Right atrium auricular region (tissue), 2 donors: ENCODE results near the gene NCOR1. TPM values are rescaled to one million over a fixed set of nuclear protein-coding genes. Genes with fewer than 3 reads are reported as not detected.

ENCODE experiments used
- DNase-seq: peaks from one replicate; pipeline ENCODE4 v3.0.0-alpha.2; 2019; ENCODE audit warnings: low spot score
- H3K27ac ChIP-seq, 2 donors: fragments of 200-600 bp; sonication (generic); 1 replicate in 1 of 2; 2 replicates in 1 of 2; pipeline ENCODE4 v1.5.1; 2016 to 2019
- H3K27me3 ChIP-seq, 2 donors: fragments of 200-600 bp; sonication (generic); one replicate each; pipeline versions ENCODE4 v1.5.1 to v1.6.0; 2017 to 2019
- H3K36me3 ChIP-seq: fragments of 200-600 bp; sonication (generic); one replicate; pipeline ENCODE4 v1.5.1; 2016
- H3K4me1 ChIP-seq, 2 donors: fragments of 200-600 bp; sonication (generic); one replicate each; pipeline versions ENCODE4 v1.5.1 to v1.6.0; 2017 to 2019
- H3K4me3 ChIP-seq, 2 donors: fragments of 200-600 bp; sonication (generic); 1 replicate in 1 of 2; 2 replicates in 1 of 2; pipeline ENCODE4 v1.5.1; 2017 to 2019; ENCODE audit warnings: mild to moderate bottlenecking in 1 of 2, moderate library complexity in 1 of 2
- H3K9me3 ChIP-seq, 2 donors: fragments of 200-600 bp; sonication (generic); one replicate each; pipeline ENCODE4 v1.5.1; 2019
- CTCF ChIP-seq, 2 donors: fragments of 200-600 bp; sonication (generic); IDR thresholded peaks; one replicate each; pipeline ENCODE4 v1.5.1; 2019; ENCODE audit warnings: antibody characterized with exemption in 2 of 2
- total RNA-seq, 2 donors: library from RNA; depleted of rRNA; stranded (reverse); fragments of >200 nt; gene quantifications; one replicate each; pipeline ENCODE4 v1.1.0, GENCODE V29; 2016

Gene NCOR1
- total RNA-seq, 2 donors from 2014 or later = 79.7 to 84.3 TPM

GRCh38 chr17:16026895-16027294, 188.4 kb downstream of the NCOR1 start:
- no peak for TF ChIP-seq CTCF (IDR thresholded peaks at IDR 0.05)
- peaks cover 0 to 11% of the 10 kb centered on the region in 2 donors for H3K4me1 ChIP-seq
- no peak overlapping the region for H3K27ac ChIP-seq
- H3K9me3 ChIP-seq = no peaks in the 10 kb centered on the region
- H3K4me3 ChIP-seq = no peak overlapping the region
- no peak for DNase-seq
- peaks cover 72% of the 10 kb centered on the region for H3K36me3 ChIP-seq
- no peaks in the 10 kb centered on the region for H3K27me3 ChIP-seq

GRCh38 chr17:16025202-16025601, 190.1 kb downstream of the NCOR1 start:
- H3K27me3 ChIP-seq = no peaks in the 10 kb centered on the region
- TF ChIP-seq CTCF (IDR thresholded peaks at IDR 0.05) = no peak
- H3K9me3 ChIP-seq = no peaks in the 10 kb centered on the region
- DNase-seq = no peak
- peaks cover 60% of the 10 kb centered on the region for H3K36me3 ChIP-seq
- H3K27ac ChIP-seq = no peak overlapping the region
- peaks cover 0 to 11% of the 10 kb centered on the region in 2 donors for H3K4me1 ChIP-seq
- no peak overlapping the region for H3K4me3 ChIP-seq

- no peak for TF ChIP-seq CTCF (IDR thresholded peaks at IDR 0.05)
- Histone ChIP-seq H3K27me3 (no peaks in the 10 kb centered on the region), H3K4me3 (no peak overlapping the region), H3K36me3 (peaks cover 52% of the 10 kb centered on the region), H3K9me3 (no peaks in the 10 kb centered on the region), H3K4me1 (peaks cover 0 to 11% of the 10 kb centered on the region in 2 donors), H3K27ac (no peak overlapping the region)
- no peak for DNase-seq
These were observed 191.5 kb downstream of the NCOR1 start for GRCh38 chr17:16023881-16024280.

- Histone ChIP-seq H3K4me3 (no peak overlapping the region), H3K27ac (no peak overlapping the region), H3K9me3 (no peaks in the 10 kb centered on the region), H3K4me1 (peaks cover 0 to 6% of the 10 kb centered on the region in 2 donors), H3K36me3 (peaks cover 24% of the 10 kb centered on the region), H3K27me3 (no peaks in the 10 kb centered on the region)
- no peak for TF ChIP-seq CTCF (IDR thresholded peaks at IDR 0.05)
- DNase-seq = no peak
These were observed 196.0 kb downstream of the NCOR1 start for GRCh38 chr17:16019347-16019746.

- Histone ChIP-seq H3K27me3 (no peaks in the 10 kb centered on the region), H3K36me3 (peaks cover 30% of the 10 kb centered on the region), H3K27ac (peak overlapping the region; percentile 20 to 36), H3K4me3 (no peak overlapping the region), H3K9me3 (no peaks in the 10 kb centered on the region), H3K4me1 (peaks cover 0 to 15% of the 10 kb centered on the region in 2 donors)
- peak in 1 of 2 donors; percentile 58 for TF ChIP-seq CTCF (IDR thresholded peaks at IDR 0.05)
- DNase-seq = no peak
These were observed 201.4 kb downstream of the NCOR1 start for GRCh38 chr17:16013943-16014407.

GRCh38 chr17:16007439-16007838, 207.9 kb downstream of the NCOR1 start:
- Histone ChIP-seq H3K4me3 (no peak overlapping the region), H3K9me3 (no peaks in the 10 kb centered on the region), H3K4me1 (peaks cover 0 to 8% of the 10 kb centered on the region in 2 donors), H3K36me3 (peaks cover 79% of the 10 kb centered on the region), H3K27me3 (no peaks in the 10 kb centered on the region), H3K27ac (no peak overlapping the region)
- TF ChIP-seq CTCF (IDR thresholded peaks at IDR 0.05) = no peak
- no peak for DNase-seq
